GM18868 (cell line): ENCODE data around the gene GPR180.

Source experiments
- ATAC-seq: cut with Tn5 transposase; IDR thresholded peaks from one replicate; pipeline ENCODE4 v1.9.1; 2021; ENCODE audit warnings: mild to moderate bottlenecking, moderate library complexity; ENCODE audit not compliant: unreplicated experiment

The GPR180 gene

DNA sequence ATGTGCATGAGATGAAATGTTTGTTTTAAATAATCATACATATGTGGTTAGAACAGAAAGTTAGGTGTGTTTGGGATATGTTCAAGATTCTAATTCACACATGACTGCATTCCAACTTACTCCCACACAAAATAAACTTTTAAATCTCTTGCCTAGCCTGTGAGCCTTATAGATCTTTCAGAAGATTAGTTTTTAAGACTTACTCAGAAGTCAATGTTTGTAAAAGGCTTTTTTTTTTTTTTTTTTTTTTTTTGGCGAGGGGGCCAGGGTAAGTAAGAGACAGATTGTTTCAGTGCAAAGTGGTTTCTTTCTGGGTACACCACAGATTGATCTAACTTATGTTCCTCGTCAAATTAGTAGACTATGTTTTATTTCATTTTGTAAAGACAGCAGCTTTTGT, 39.1 kb downstream of the GPR180 start:
- ATAC-seq: no peak

DNA sequence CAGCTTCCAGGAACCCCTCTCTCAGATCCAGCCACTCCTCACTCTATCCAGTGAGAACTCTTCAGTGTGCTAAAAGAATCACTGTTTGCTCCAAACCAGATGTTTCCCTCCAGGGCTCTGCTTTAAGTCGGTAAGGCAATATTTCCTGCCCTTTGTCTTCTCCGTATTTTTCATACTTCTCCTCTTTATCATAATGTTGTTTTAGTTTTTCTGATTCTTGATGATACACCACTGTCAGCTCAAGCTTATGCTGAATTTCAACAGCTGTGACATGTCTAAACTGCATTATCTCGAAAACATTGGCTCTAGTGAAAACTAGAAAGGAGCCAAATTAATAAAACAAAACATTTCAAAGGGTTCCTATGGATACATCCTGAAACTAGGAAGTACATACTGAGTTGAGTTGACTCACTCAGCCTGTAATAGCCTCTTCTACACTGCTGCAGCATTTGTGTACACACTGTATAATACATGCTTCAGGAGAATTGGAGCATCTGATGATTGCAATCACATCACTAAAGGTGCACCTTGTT, 39.8 kb downstream of the GPR180 start:
- peak; percentile 40 for ATAC-seq

DNA sequence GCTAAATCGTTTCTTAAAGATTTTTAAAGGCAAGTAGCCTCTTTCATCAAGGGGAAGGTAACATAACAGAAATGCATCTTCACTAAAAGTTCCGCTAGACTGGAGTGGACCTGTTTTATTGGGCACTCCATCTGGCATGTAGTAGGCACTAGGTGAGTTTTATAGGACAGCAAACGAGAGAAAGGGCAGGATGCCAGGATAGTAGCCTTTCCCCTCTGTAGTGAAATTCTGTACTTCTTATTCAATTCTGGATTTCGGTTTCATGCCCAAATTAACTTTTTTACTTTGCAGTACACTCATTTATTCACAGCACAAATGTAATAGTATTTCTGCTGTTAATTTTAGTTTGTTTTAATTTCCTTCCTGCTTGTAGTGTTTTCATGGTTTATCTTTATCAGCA, 45.2 kb downstream of the GPR180 start:
- peak; percentile 84 for ATAC-seq

DNA sequence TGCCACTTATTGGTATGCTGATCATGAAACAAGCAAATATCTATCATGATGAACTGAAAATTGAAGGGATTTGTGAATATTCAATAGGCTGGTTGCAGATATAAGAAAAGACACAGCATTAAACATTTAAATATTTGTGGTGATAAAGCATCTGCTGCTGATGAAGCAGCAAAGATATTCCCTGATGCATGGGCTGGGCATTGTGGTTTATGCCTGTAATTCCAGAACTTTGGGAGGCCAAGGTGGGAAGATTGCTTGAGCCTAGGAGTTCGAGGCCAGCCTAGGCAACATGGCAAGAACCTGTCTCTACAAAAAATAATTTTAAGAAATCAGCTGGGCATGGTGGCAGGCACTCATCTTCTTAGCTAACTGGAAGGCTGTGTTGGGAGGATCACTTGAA, 54.5 kb downstream of the GPR180 start:
- ATAC-seq: no peak

DNA sequence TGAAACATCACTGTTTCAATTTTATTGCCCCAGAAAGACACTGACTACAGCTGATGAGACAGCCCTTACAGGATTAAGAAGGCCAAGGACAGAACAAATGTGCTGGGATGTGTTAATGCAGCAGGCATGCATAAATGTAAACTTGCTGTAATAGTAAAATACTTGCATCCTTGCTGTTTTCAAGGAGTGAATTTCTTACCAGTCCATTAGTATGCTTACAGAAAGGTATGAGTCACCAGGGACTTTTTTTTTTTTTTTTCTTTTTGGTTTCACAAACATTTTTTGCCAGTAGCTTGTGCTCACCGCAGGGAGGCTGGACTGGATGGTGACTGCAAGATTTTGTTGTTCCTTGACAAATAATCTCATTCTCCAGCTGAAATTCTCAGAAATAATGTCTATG, 55.1 kb downstream of the GPR180 start:
- peak; percentile 93 for ATAC-seq

DNA sequence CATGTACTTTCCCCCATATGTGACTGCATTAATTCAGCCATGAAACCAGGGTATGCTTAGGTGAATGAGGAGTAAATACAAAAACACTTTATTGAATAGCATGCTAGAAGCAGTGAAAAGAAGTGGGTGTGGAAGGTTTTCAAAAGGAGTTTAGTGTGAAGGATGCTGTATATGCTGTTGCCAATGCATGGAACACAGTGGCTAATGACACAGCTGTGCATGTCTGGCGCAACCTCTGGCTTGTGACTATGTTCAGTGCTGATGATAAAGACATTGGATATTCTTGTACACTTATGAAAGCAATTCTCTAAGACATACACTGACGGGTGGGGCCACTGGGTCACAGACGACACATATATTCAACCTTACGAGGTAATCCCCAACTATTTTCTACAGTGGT, 55.5 kb downstream of the GPR180 start:
- peak; percentile 37 for ATAC-seq

DNA sequence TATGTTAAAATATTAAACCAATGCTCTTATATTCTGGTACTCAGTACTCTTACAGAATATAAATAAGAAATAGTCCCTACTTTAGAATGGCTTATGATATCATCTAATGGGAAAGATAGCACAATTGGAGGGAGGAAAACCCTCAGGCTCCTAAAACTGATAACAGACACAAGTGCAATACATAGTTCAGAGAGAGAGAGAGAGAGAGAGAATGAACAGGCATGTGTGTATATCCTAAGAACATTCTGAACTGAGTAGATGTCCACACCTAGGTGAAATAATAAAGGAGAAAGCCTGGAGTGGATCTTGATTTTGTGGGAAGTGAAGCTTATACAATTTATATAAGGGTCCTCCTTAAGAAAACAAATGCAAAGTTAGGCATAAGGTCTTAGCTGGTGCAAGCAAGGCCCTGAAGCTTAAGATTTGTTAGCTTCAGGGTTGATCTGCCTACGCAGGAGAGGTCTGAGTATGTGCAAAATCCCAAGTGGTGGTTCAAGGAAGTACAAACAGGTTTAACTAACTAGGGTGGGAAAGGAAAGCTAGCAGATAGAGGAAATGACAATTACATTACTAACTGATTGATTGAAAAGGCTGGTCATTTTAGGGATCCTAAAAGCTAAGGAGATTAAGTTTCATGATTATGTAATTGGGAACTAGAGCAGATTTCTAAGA, 57.4 kb downstream of the GPR180 start:
- ATAC-seq: no peak

DNA sequence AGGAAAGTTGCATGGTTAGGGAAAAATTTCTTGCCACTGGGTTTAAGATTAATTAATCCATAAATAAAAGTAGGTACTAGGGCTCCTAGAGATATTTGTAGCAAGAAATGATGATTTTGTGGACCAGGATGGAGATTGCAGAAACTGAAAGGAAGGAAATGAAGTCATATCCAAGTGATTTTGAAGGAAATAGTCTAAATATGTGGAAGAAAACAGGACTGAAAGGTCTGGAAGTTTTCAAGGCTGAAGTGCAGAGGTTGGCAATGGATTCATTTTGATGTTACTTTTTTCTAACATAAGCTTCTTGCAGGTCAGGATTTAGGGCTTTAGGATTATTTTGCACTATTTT, 57.9 kb downstream of the GPR180 start:
- no peak for ATAC-seq

DNA sequence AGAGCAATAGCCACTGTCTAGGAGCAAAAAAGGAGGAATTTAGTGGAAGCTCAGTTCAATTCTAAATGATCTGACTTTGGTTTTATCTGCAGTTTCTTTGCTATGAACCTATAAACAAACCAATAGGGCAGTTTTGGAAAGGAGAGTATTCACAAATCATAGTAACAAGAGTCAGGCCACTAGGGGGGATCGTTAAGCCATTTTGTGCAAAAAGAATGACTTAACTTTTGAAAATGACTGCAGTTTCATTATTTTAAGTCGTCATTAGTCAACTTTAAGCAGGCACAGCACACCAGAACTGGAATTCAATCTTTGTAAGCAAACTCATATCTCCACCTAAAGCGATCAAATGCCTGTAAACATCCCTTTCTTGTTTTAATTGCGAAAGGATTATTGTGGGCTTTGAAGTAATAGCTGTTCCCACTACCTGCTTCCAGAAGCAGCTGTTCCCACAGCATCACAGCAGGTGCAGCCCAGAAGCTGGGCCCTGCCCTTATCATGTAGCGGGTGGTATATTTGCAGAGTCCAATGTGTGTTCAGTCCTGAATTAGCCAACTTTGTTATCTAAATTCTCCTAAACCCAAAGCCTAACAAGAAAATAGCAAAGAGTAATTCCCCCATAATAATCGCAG, 59.2 kb downstream of the GPR180 start:
- ATAC-seq: peak; percentile 28

DNA sequence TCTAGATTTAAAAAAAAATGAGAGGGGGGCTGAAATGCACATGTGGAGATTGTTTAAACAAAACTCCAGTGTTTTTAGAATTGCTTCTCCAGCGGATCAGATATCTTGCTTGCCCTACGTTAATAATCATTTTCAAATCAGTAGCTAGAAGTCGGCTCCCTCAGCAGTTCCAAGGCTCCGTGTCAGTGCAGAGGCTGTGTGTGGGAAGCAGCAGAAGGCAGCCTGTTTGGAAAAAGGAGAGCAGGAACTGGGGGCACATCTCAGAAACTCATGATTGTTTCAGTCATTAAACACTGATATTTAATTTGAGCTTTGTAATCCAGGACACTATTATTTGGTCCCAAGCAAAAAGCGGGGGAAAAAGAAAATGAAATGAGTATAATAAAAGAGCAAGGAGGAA, 59.7 kb downstream of the GPR180 start:
- no peak for ATAC-seq

DNA sequence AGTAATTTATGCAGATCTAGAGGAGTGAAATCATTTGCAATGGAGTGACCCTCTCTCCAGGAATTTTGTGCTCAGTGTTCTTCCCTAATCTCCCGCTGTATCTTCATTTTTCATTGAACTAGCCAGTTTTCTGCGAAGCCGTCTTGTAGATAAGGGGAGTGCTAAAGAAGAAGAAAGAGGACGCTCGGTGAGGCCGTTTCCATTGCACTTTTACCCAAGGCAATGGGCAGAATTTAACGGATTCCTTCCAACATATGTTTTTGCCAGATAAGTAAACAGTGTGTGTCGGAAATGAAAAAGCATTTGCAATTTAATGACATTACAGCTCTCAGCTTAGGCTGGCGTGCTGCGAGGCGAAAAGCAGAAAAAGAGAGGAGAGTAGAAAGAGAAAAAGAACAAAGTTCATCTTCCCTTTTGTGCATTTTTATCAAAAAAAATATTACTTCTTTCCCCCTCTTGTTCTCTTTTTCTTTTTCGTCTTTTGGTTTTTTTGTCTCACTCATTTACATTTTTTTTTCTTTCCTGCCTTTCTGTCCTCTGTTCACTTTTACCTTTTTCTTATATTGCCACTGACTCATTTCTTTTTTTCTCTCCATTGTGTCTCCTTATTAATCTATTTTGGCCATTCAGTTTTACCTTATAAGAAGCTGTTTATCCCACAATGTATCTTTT, 60.8 kb downstream of the GPR180 start:
- no peak for ATAC-seq

DNA sequence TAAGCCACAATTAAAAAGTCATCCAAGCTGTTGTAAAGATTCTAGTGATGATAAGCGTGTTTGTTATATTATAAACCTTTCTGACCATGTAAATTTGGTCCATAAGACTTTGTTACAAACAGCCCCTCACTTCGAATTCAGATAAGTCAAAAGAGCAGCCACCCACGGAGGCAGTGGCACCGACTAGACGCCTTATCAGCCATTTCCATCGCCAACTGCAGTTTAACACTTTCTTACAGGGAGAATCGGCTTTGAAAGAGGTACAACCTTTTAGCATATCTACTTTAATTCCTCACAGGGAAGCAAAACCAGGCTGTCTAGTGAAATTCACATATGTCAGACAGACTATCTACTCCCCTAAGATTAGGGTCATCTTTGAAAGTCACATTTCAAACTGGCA, 63.2 kb downstream of the GPR180 start:
- no peak for ATAC-seq

DNA sequence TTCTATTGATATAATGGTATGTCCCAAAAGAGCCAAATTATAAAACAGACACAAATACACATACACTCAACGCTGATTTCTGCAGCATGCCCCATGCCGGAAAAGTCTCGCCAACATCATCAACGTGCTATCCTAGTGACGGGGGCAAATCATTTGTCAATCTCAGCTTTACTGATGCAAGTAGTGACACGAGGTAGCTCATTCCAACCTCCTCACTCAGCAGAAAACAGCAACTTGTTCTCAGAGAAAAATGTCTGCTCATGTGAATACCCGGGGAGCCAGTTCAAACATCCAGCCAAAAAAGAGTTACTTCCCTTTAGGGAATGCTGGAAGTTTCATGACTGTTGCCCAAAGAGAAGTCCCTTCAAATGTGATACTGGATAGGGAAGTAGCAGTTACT, 64.4 kb downstream of the GPR180 start:
- ATAC-seq: no peak

DNA sequence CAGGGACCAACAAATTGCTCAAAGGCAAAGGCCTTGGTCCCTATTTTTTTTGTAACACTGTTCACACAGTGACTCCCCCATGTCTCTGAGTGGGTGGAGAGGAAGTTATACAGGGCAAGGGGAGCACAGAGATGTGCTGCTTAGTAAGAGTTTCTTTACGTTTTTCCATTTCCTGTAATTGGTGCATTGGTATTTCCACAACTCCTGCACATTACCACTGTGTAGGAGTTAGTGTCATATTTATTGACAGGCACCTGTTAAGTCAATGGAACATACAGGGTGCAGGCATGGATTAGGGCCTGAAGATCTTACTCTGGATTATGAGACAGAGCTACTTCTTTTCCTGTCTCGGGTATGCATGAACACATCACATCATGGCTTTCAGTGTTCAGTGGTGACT, 65.5 kb downstream of the GPR180 start:
- ATAC-seq: no peak

DNA sequence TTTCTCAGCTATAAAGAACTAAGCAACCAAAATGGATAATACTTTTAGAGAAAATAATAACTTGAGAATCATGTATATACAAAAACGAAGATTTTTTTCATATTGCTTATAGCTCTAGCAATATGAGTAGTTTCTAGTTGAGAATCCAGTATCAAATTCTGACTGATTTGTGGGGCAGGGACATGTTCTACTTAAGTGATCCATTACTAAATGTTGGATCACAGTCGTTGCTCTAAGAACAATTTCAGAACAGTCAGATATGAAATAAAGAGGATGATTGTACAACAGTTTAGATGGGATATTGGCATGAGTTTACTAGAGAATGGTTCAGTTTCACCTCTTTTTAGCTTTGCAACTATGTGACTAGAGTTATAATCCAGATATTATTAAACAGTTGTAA, 70.7 kb downstream of the GPR180 start:
- no peak for ATAC-seq

DNA sequence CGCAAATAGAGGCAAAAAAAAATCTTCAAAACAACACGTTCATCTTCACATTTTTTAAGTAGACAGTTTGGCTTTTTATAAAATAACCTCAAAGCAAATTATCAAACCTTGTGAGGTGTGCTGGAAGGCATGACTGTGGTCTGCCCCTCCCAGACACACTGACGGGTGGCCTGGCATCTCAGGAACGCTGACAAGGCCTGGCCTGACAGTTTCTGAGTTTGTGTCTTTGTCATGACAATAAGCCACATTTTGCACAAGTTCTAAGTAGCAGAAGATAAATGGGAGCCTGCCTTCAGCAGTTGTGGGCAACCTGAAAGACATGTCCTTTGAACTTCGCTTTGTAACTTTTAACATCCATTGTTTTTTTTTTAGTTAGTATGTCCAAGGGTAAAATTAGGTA, 72.2 kb downstream of the GPR180 start:
- ATAC-seq: no peak

DNA sequence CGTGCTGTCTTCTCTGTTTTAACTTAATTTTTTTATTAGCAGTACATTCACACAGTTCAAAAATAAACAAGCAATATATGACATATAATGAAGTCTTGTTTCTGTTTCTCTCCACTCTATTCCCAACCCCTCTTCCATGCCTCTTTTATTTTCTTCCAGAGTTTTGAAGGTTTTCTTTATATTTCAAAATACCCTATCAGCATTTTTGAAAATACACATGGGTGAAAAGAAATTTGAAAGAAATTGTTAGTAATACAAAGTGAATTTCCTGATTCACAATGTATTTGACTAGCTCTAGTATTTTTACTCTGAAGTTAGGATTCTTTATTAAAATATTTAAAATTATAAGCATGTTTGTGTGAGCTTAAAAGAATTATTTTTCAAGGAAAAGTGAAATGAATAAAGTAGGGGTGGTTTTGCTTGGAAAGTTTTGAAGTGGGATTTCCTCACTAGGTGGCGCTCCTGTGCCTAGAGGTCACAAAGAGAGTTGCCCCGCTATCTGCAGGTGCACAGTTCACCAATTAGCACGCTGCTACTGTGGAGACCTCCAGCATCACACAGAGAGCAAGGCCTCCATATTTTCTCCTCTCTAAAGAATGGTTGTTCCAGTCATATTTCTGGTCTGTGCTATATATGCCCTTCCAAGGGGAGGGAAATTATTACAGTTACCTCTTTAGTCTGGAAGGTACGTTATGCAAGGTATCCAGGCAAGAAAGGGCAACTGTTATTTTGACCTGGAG, 73.1 kb downstream of the GPR180 start:
- peak; percentile 88 for ATAC-seq

DNA sequence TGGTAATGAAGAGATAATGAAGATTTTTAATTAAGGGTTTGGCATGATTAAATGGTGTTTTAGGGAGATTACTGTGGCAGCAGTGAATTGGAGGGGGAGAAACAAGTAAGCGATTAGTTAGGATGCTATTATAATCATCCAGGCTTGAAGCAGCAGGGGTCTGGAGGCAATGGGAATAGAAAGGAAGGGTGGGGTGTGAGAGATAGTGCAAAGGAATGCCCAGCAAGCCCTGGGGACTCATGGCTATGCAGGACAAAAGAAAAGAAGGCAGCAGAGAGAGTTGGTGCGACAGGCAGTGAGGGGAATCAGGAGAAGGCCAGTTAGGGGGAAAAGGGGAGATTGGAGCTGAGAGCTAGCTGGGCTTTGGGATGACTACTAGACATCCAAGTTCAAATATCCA, 76.1 kb downstream of the GPR180 start:
- no peak for ATAC-seq

DNA sequence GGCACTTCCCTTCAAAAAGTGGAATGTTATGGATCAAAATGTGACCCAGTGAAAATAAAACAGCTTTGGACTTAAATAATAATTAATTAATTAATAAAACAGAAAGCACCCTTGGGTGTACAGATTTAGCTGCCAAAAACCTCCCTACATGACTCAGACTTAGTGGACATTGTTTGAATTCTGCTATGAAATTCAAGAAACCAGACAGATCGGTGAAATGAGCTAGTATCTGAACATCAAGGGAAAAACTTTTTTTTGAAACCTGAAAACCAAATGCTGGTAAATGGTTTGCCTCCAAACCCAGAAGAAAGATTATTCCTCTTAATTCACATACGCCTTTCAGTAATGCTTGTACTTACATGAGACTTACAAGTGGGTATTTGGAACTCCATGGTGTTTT, 77.2 kb downstream of the GPR180 start:
- ATAC-seq: no peak

DNA sequence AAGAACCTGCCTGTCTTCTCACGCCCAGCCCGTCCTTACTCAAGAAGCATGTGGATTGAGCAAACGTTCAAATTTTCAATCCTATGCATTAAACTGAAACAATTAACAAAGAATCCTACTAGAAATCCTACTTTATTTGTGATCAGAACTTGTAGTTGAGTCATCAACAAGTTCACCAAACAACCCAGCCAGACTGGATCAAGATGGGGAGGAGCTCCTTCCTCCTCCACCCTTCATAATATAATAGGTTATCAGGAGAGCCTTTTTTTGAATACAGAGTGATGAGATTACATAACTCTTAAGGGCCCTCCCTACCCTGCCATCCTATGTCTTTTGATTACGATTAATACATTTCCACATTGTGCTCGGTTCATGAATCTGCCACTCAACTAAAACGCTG, 78.0 kb downstream of the GPR180 start:
- no peak for ATAC-seq

DNA sequence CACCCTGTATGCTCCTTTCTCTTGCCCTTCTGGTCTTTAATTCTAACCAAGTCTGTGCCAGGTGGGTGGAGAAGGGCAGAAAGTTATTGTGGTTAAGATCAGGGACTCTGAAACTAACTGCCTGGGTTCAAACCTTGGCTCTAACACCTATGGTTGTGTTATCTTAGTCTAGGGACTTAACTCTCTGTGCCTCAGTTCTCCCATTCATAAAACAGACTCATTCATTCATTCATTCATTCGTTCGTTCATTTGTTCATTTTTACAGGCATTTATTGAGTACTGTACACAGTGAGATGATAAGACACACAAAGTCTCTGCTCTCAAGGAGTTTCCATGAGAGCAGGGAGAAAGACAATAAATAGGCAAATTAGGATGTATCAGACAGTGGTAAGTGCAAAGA, 80.6 kb downstream of the GPR180 start:
- ATAC-seq: no peak

DNA sequence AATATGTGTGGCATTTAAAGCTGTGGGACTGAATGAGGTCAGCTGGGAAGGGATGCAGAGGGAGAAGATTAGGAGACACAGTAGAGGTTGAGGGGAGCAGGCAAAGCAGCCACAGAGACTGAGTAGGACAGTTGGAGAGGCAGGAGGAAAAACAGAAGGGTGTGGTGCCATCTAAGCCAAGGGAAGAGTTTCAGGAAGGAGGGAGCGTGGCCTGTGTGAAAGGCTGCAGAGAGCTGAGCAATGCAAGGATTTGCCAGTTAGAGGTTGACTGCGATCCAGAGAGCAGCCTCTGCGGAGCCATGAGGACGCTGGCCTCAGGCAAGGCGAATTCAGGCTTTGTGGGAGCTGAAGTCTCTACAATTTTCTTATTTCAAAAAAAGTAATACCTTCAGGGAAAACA, 81.8 kb downstream of the GPR180 start:
- ATAC-seq: no peak
